ENCODE data around the gene ANGPTL8.
A peak's percentile ranks its signal among the peaks of the same experiment; 100 is the strongest.

ANGPTL8 gene

GRCh38 chr19:11247934-11248333 lies 8.5 kb downstream of the ANGPTL8 start:
- peaks cover 7% of the 10 kb centered on the region; the same call in 1 of the 2 replicates for H3K36me3 ChIP-seq (replicated peaks)
- in situ Hi-C loops (cut with MboI; ENCODE audit: low sequenced_read_pairs) = no loop called here
- no peaks in the 10 kb centered on the region for H3K27me3 ChIP-seq (ENCODE audit: low read depth)

GRCh38 chr19:11248852-11249251 lies 9.4 kb downstream of the ANGPTL8 start:
- in situ Hi-C loops (cut with MboI; ENCODE audit: low sequenced_read_pairs) = no loop called here
- no peaks in the 10 kb centered on the region for H3K27me3 ChIP-seq (ENCODE audit: low read depth)
- DNase-seq (ENCODE audit: low spot score in 2 of 2) = no peak
- peaks cover 7% of the 10 kb centered on the region; the same call in 1 of the 2 replicates for H3K36me3 ChIP-seq (replicated peaks)
- no peaks in the 10 kb centered on the region for H3K9me3 ChIP-seq
- H3K4me1 ChIP-seq = no peaks in the 10 kb centered on the region
- H3K4me3 ChIP-seq = no peak overlapping the region

More at GRCh38 chr19:11247934-11248333, 8.5 kb downstream of the ANGPTL8 start:
- no peak overlapping the region for H3K4me3 ChIP-seq
- DNase-seq (ENCODE audit: low spot score in 2 of 2) = no peak
- no peaks in the 10 kb centered on the region for H3K9me3 ChIP-seq
- H3K4me1 ChIP-seq = no peaks in the 10 kb centered on the region

GRCh38 chr19:11251217-11251616 lies 11.8 kb downstream of the ANGPTL8 start:
- in situ Hi-C loops (cut with MboI; ENCODE audit: low sequenced_read_pairs) = no loop called here
- Histone ChIP-seq H3K4me3 (no peak overlapping the region), H3K9me3 (no peaks in the 10 kb centered on the region), H3K36me3 (replicated peaks) (peaks cover 7% of the 10 kb centered on the region; the same call in 1 of the 2 replicates), H3K27me3 (ENCODE audit: low read depth) (no peaks in the 10 kb centered on the region), H3K4me1 (no peaks in the 10 kb centered on the region)
- DNase-seq (ENCODE audit: low spot score in 2 of 2) = no peak

- in situ Hi-C loops (cut with MboI; ENCODE audit: low sequenced_read_pairs) = no loop called here
Measured at GRCh38 chr19:11251650-11252314, 12.4 kb downstream of the ANGPTL8 start.

GRCh38 chr19:11252665-11253355 lies 13.4 kb downstream of the ANGPTL8 start:
- Histone ChIP-seq H3K4me1 (no peaks in the 10 kb centered on the region), H3K9me3 (no peaks in the 10 kb centered on the region), H3K4me3 (no peak overlapping the region), H3K36me3 (replicated peaks) (peaks cover 7% of the 10 kb centered on the region; the same call in 1 of the 2 replicates), H3K27me3 (ENCODE audit: low read depth) (no peaks in the 10 kb centered on the region)
- in situ Hi-C loops (cut with MboI; ENCODE audit: low sequenced_read_pairs) = no loop called here
- DNase-seq (ENCODE audit: low spot score in 2 of 2) = no peak

More at GRCh38 chr19:11251650-11252314, 12.4 kb downstream of the ANGPTL8 start:
- H3K36me3 ChIP-seq (replicated peaks) = peaks cover 7% of the 10 kb centered on the region; the same call in 1 of the 2 replicates
- no peaks in the 10 kb centered on the region for H3K4me1 ChIP-seq
- H3K4me3 ChIP-seq = no peak overlapping the region
- no peaks in the 10 kb centered on the region for H3K27me3 ChIP-seq (ENCODE audit: low read depth)
- H3K9me3 ChIP-seq = no peaks in the 10 kb centered on the region
- DNase-seq (ENCODE audit: low spot score in 2 of 2) = no peak

- no peaks in the 10 kb centered on the region for H3K4me1 ChIP-seq
- H3K4me3 ChIP-seq = no peak overlapping the region
- no peaks in the 10 kb centered on the region for H3K9me3 ChIP-seq
- peaks cover 7% of the 10 kb centered on the region; the same call in 1 of the 2 replicates for H3K36me3 ChIP-seq (replicated peaks)
- in situ Hi-C loops (cut with MboI; ENCODE audit: low sequenced_read_pairs) = no loop called here
- no peak for DNase-seq (ENCODE audit: low spot score in 2 of 2)
- no peaks in the 10 kb centered on the region for H3K27me3 ChIP-seq (ENCODE audit: low read depth)
Measured at GRCh38 chr19:11254666-11255065, 15.2 kb downstream of the ANGPTL8 start.

GRCh38 chr19:11256189-11256588 lies 16.8 kb downstream of the ANGPTL8 start:
- in situ Hi-C loops (cut with MboI; ENCODE audit: low sequenced_read_pairs) = no loop called here
- Histone ChIP-seq H3K36me3 (replicated peaks) (peaks cover 7% of the 10 kb centered on the region; the same call in 1 of the 2 replicates), H3K4me3 (no peak overlapping the region), H3K4me1 (no peaks in the 10 kb centered on the region), H3K27me3 (ENCODE audit: low read depth) (no peaks in the 10 kb centered on the region), H3K9me3 (no peaks in the 10 kb centered on the region)
- no peak for DNase-seq (ENCODE audit: low spot score in 2 of 2)

- DNase-seq (ENCODE audit: low spot score in 2 of 2) = no peak
- Histone ChIP-seq H3K4me1 (no peaks in the 10 kb centered on the region; the same call in 1 of the 2 replicates), H3K36me3 (replicated peaks) (no peaks in the 10 kb centered on the region), H3K27me3 (ENCODE audit: low read depth) (no peaks in the 10 kb centered on the region), H3K9me3 (no peaks in the 10 kb centered on the region), H3K4me3 (no peak overlapping the region)
- in situ Hi-C loops (cut with MboI; ENCODE audit: low sequenced_read_pairs) = no loop called here
Measured at GRCh38 chr19:11257846-11258380, 18.5 kb downstream of the ANGPTL8 start.

- Histone ChIP-seq H3K36me3 (replicated peaks) (no peaks in the 10 kb centered on the region), H3K4me3 (peak overlapping the region; percentile 52; the same call in 1 of the 2 replicates), H3K4me1 (no peaks in the 10 kb centered on the region; the same call in 1 of the 2 replicates), H3K9me3 (no peaks in the 10 kb centered on the region), H3K27me3 (ENCODE audit: low read depth) (no peaks in the 10 kb centered on the region)
- DNase-seq (ENCODE audit: low spot score in 2 of 2) = no peak
- in situ Hi-C loops (cut with MboI; ENCODE audit: low sequenced_read_pairs) = no loop called here
Measured at GRCh38 chr19:11260996-11261395, 21.6 kb downstream of the ANGPTL8 start.

GRCh38 chr19:11261431-11261970 lies 22.1 kb downstream of the ANGPTL8 start:
- Histone ChIP-seq H3K36me3 (replicated peaks) (no peaks in the 10 kb centered on the region), H3K4me1 (no peaks in the 10 kb centered on the region; the same call in 1 of the 2 replicates), H3K9me3 (no peaks in the 10 kb centered on the region), H3K4me3 (peak overlapping the region; percentile 52), H3K27me3 (ENCODE audit: low read depth) (no peaks in the 10 kb centered on the region)
- in situ Hi-C loops (cut with MboI; ENCODE audit: low sequenced_read_pairs) = no loop called here
- peak in 1 of 2 experiments; percentile 41 for DNase-seq (ENCODE audit: low spot score in 2 of 2)

- H3K36me3 ChIP-seq (replicated peaks) = no peaks in the 10 kb centered on the region
- H3K4me1 ChIP-seq = no peaks in the 10 kb centered on the region; the same call in 1 of the 2 replicates
- peak in 1 of 2 experiments; percentile 60 for DNase-seq (ENCODE audit: low spot score in 2 of 2)
- H3K4me3 ChIP-seq = peak within 1 kb of the TSS; percentile 52
- in situ Hi-C loops (cut with MboI; ENCODE audit: low sequenced_read_pairs) = no loop called here
- no peaks in the 10 kb centered on the region for H3K9me3 ChIP-seq
- no peaks in the 10 kb centered on the region for H3K27me3 ChIP-seq (ENCODE audit: low read depth)
Measured at GRCh38 chr19:11261971-11262839, 22.8 kb downstream of the ANGPTL8 start, which contains the start of gene DOCK6. Gene DOCK6 (minus strand): TSS chr19:11262524. CDS start chr19:11262440, 84 bp downstream.

- H3K36me3 ChIP-seq (replicated peaks) = no peaks in the 10 kb centered on the region
- H3K4me1 ChIP-seq = no peaks in the 10 kb centered on the region; the same call in 1 of the 2 replicates
- no peak overlapping the region for H3K4me3 ChIP-seq
- in situ Hi-C loops (cut with MboI; ENCODE audit: low sequenced_read_pairs) = no loop called here
- no peaks in the 10 kb centered on the region for H3K27me3 ChIP-seq (ENCODE audit: low read depth)
- H3K9me3 ChIP-seq = no peaks in the 10 kb centered on the region
- DNase-seq (ENCODE audit: low spot score in 2 of 2) = no peak
Measured at GRCh38 chr19:11263726-11264125, 24.3 kb downstream of the ANGPTL8 start.

Measured in HAP-1 (cell line).